PFSK-1 (cell line): ENCODE data around the gene KDM5B.

Source experiments
- FOXP2 ChIP-seq: optimal IDR thresholded peaks from 2 replicates; pipeline ENCODE3; 2011; ENCODE audit warnings: borderline replicate concordance, control low read depth, inconsistent platforms; ENCODE audit not compliant: insufficient read depth; ENCODE audit errors: extremely low read length, extremely low read depth
- POLR2AphosphoS5 ChIP-seq: IDR thresholded peaks from 2 replicates; pipeline ENCODE4 v1.6.1; 2012; ENCODE audit warnings: low read depth, mild to moderate bottlenecking, control low read depth, low read length, moderate library complexity
- REST ChIP-seq, 2 experiments: IDR thresholded peaks; 2 replicates each; pipeline versions ENCODE4 v1.6.1 to v1.8.0; 2011 to 2012; ENCODE audit warnings: low read depth in 2 of 2, low read length in 2 of 2, control low read depth in 1 of 2, inconsistent platforms in 1 of 2, mild to moderate bottlenecking in 1 of 2, moderate library complexity in 1 of 2; ENCODE audit not compliant: insufficient read depth in 1 of 2
- SIN3A ChIP-seq: IDR thresholded peaks from 2 replicates; pipeline ENCODE4 v1.6.1; 2012; ENCODE audit warnings: mild to moderate bottlenecking, low read length, moderate library complexity, borderline replicate concordance; ENCODE audit not compliant: insufficient read depth
- TAF1 ChIP-seq: IDR thresholded peaks from 2 replicates; pipeline ENCODE4 v1.6.1; 2012; ENCODE audit warnings: low read length, control low read depth, borderline replicate concordance; ENCODE audit not compliant: insufficient read depth

The KDM5B gene

GRCh38 chr1:202752774-202753173, 55.4 kb downstream of the KDM5B start:
- no peak for TF ChIP-seq REST (IDR thresholded peaks at IDR 0.05; ENCODE audit: insufficient read depth in 1 of 2, low read depth in 2 of 2, low read length in 2 of 2)
- TF ChIP-seq FOXP2 = no peak
- TF ChIP-seq POLR2AphosphoS5 = no peak
- TF ChIP-seq TAF1 = no peak
- no peak for TF ChIP-seq SIN3A

DNA sequence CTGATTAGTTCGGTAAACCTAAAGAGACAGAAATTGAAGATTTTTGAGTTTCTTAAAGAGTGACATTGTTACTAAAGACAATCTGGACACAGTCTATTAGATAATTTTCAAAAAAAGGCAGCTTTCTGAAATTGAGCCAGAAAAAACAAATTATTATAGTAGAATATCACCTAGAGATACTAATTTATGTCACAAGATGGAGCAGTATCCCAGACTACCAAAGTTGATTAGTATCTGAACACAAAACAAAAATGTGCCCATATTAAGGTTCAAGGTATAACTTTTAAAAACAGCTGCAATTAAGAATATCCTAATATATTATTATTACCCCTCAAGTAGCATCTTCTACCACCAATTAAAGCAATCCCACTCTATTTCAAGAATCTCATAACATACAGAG, 57.5 kb downstream of the KDM5B start:
- TF ChIP-seq REST (IDR thresholded peaks at IDR 0.05; ENCODE audit: insufficient read depth in 1 of 2, low read depth in 2 of 2, low read length in 2 of 2) (no peak), FOXP2 (no peak), SIN3A (no peak), POLR2AphosphoS5 (no peak), TAF1 (no peak)

- TF ChIP-seq FOXP2 (no peak), SIN3A (no peak), POLR2AphosphoS5 (no peak), REST (IDR thresholded peaks at IDR 0.05; ENCODE audit: insufficient read depth in 1 of 2, low read depth in 2 of 2, low read length in 2 of 2) (no peak), TAF1 (no peak)
Measured at GRCh38 chr1:202750024-202750423, 58.2 kb downstream of the KDM5B start.

DNA sequence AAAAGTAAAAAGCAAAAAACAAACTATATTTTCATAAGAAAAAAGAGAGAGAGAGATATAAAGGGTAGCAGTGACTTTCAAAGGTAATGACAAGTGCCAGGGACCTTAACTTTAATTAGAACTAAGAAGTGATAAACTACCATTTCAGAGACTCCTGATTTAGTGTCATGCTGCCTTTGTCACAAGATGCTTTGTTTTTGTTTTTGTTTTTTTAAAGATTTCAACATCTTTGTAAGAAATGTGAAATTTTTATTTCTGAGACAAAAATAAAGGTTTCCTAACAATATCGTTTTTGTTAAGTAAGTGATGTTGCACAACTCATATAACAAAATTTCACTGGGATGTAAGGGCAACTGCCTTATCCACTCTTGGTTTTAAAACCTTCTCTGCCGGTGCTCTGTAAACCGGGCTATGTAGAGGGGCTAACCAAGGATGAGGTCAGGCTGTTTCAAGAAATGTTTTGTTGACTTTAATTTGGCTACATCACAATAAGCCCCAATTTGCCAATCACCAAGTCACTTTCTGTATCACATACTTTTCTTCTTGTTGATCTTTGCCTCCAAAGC, 62.8 kb downstream of the KDM5B start:
- TF ChIP-seq POLR2AphosphoS5 = no peak
- no peak for TF ChIP-seq REST (IDR thresholded peaks at IDR 0.05; ENCODE audit: insufficient read depth in 1 of 2, low read depth in 2 of 2, low read length in 2 of 2)
- TF ChIP-seq FOXP2 = no peak
- no peak for TF ChIP-seq SIN3A
- TF ChIP-seq TAF1 = no peak

GRCh38 chr1:202742496-202742895, 65.7 kb downstream of the KDM5B start:
- TF ChIP-seq POLR2AphosphoS5 = no peak
- no peak for TF ChIP-seq SIN3A
- TF ChIP-seq REST (IDR thresholded peaks at IDR 0.05; ENCODE audit: insufficient read depth in 1 of 2, low read depth in 2 of 2, low read length in 2 of 2) = no peak
- no peak for TF ChIP-seq TAF1
